Thyroid gland (tissue), 4 donors: Measurements from ENCODE around the gene FUT3. TPM values are rescaled to one million over a fixed set of nuclear protein-coding genes. Genes with fewer than 3 reads are reported as not detected.

Experiments used
- DNase-seq, 2 donors: peaks; one replicate each; pipeline ENCODE4 v3.0.0-alpha.2; 2019
- H3K27ac ChIP-seq, 3 donors: fragments of 200-600 bp; sonication (generic); 1 replicate in 2 of 3; 2 replicates in 1 of 3; pipeline ENCODE4 v1.5.1; 2016 to 2019; ENCODE audit warnings: mild to moderate bottlenecking in 1 of 3, moderate library complexity in 1 of 3
- H3K27me3 ChIP-seq: fragments of 200-600 bp; sonication (generic); one replicate; pipeline ENCODE4 v1.5.1; 2019
- H3K36me3 ChIP-seq, 2 donors: fragments of 200-600 bp; sonication (generic); one replicate each; pipeline ENCODE4 v1.5.1; 2016 to 2019
- H3K4me1 ChIP-seq, 2 donors: fragments of 200-600 bp; sonication (generic); one replicate each; pipeline ENCODE4 v1.5.1; 2017 to 2019
- H3K4me3 ChIP-seq, 3 donors: fragments of 200-600 bp; sonication (generic); replicated peaks in 1 of 3; 1 replicate in 2 of 3; 2 replicates in 1 of 3; pipeline ENCODE4 v1.5.1; 2016; ENCODE audit warnings: mild to moderate bottlenecking in 1 of 3
- H3K9me3 ChIP-seq: fragments of 200-600 bp; sonication (generic); one replicate; pipeline ENCODE4 v1.5.1; 2017
- POLR2A ChIP-seq, 2 donors: fragments of 450-650 bp; IDR thresholded peaks; one replicate each; pipeline ENCODE4 v1.6.1; 2017; ENCODE audit warnings: antibody characterized with exemption in 2 of 2, mild to moderate bottlenecking in 2 of 2, moderate library complexity in 1 of 2
- WGBS, 2 donors: methylation state at CpG; one replicate each; pipeline ENCODE4 v1.1.5; 2017; 5-methylcytosine and 5-hydroxymethylcytosine counted together
- intact Hi-C: fragments of 100-400 bp; cut with DNase I; formaldehyde crosslinking; loops from one replicate; pipeline ENCODE4 v1.15.1; 2023
- total RNA-seq, 4 donors: library from RNA; depleted of rRNA; stranded (reverse); fragments of >200 nt; gene quantifications; one replicate each; pipeline ENCODE4 v1.2.3, GENCODE V29; 2016
- TF ChIP-seq, protein P1 (sequence below), 6 experiments: fragments of 200-600 bp in 3 of 6; fragments of 450-650 bp in 3 of 6; sonication (generic) in 3 of 6; IDR thresholded peaks; one replicate each; pipeline ENCODE4 v1.5.1; 2016 to 2019; ENCODE audit warnings: antibody characterized with exemption in 6 of 6, mild to moderate bottlenecking in 2 of 6, inconsistent platforms in 1 of 6, moderate library complexity in 1 of 6

The FUT3 gene
- total RNA-seq, 4 donors from 2014 or later, result 0.13 TPM; not detected in 3

DNA sequence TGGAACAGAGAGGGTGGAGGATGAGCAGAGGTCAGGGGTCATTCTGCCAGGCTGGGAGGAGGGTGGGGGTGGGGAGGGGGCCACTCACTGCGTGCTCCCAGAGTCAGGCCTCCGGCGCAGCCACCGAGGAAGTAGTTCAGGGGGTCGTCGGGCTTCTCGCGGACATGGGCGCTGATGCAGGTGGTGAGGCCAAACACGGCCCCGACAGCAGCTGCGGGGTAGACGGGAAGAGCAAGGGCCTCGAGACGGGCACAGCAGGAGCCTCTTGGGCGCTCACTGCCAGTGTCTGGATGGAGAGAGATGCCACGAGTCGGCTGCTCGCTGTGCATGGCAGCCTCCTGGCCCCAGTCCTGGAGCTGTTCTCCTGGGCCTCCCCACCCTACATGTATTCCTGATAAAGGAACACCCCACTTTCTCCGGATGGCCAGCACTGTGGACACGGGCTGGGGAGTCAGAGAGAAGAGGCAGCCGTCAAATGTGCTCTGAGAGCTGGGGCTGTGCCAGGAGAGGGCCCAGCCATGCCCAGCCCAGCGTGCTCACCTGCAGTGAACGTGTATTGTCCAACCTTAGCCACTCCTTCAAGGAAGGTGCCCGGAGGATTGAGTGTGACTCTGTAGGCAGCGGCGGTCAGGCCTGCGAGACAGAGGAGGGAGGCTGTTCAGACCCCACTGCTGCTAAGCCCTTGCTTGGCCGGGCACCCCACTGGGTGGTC, 45.3 kb upstream of the FUT3 start:
- intact Hi-C loops, result no loop called here
- H3K27me3 ChIP-seq, result no peaks in the 10 kb centered on the region
- WGBS, 2 donors, result 90 to 91% methylated on average over 27 to 29 of the region's 29 CpGs
- H3K36me3 ChIP-seq, result peaks cover 19% of the 10 kb centered on the region in 2 donors
- no peak overlapping the region for H3K4me3 ChIP-seq
- no peak for TF ChIP-seq POLR2A (IDR thresholded peaks at IDR 0.05)
- TF ChIP-seq, protein P1, sequence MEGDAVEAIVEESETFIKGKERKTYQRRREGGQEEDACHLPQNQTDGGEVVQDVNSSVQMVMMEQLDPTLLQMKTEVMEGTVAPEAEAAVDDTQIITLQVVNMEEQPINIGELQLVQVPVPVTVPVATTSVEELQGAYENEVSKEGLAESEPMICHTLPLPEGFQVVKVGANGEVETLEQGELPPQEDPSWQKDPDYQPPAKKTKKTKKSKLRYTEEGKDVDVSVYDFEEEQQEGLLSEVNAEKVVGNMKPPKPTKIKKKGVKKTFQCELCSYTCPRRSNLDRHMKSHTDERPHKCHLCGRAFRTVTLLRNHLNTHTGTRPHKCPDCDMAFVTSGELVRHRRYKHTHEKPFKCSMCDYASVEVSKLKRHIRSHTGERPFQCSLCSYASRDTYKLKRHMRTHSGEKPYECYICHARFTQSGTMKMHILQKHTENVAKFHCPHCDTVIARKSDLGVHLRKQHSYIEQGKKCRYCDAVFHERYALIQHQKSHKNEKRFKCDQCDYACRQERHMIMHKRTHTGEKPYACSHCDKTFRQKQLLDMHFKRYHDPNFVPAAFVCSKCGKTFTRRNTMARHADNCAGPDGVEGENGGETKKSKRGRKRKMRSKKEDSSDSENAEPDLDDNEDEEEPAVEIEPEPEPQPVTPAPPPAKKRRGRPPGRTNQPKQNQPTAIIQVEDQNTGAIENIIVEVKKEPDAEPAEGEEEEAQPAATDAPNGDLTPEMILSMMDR (IDR thresholded peaks at IDR 0.05), result no peak
- H3K9me3 ChIP-seq, result no peaks in the 10 kb centered on the region
- peaks cover 7 to 32% of the 10 kb centered on the region in 2 donors for H3K4me1 ChIP-seq
- DNase-seq, result no peak
- H3K27ac ChIP-seq, result no peak overlapping the region

DNA sequence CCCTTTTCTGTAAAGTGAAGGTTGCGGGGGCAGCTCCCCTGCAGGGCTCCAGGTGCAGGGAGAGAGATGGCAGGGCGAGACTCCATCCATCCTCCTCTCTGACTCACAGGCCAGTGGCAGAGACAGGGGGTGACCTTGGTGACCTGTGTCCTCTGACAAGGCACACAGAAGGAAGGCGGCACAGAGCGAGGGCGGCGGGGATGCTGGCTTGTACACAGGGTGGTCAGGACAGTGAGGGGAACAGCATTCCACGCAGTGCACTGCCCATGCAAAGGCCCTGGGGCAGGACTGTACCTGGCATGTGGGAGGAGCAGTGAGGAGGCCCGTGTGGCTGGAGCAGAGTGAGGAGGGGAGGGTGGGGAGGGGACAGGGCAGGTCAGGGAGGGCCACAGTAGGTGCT, 44.6 kb upstream of the FUT3 start:
- Histone ChIP-seq H3K27ac (no peak overlapping the region), H3K36me3 (peaks cover 19% of the 10 kb centered on the region in 2 donors), H3K4me3 (no peak overlapping the region), H3K27me3 (no peaks in the 10 kb centered on the region), H3K4me1 (peaks cover 7 to 32% of the 10 kb centered on the region in 2 donors), H3K9me3 (no peaks in the 10 kb centered on the region)
- DNase-seq, result no peak
- no peak for TF ChIP-seq POLR2A (IDR thresholded peaks at IDR 0.05)
- TF ChIP-seq, protein P1 (IDR thresholded peaks at IDR 0.05), result no peak
- intact Hi-C loops, result no loop called here
- WGBS, 2 donors, result 88 to 90% methylated on average over 8 of the region's 8 CpGs

DNA sequence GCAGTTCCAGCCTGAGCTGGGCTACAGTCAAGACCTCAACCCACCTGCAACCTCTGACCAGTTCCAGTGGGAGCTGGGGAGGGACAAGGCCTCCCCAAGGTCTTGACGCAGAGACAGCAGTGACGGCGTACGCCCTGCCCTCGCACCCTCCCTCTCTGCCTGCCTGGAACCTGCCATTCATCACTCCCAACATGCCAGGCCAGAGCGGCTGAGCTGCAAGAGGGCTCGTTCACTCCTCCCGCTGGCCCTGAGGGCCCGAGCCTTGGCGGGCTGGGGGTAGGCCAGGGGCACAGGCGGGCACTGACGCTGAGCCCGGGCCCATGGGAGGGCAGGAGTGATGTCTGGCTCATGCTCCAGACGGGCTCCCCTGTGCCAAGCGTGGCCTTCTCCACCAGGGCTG, 44.2 kb upstream of the FUT3 start:
- H3K36me3 ChIP-seq, result peaks cover 19% of the 10 kb centered on the region in 2 donors
- WGBS, 2 donors, result 84 to 100% methylated on average over 2 to 8 of the region's 15 CpGs
- no peaks in the 10 kb centered on the region for H3K9me3 ChIP-seq
- peaks cover 7 to 32% of the 10 kb centered on the region in 2 donors for H3K4me1 ChIP-seq
- H3K27me3 ChIP-seq, result no peaks in the 10 kb centered on the region
- TF ChIP-seq, protein P1 (IDR thresholded peaks at IDR 0.05), result no peak
- no peak overlapping the region for H3K27ac ChIP-seq
- H3K4me3 ChIP-seq, result no peak overlapping the region
- intact Hi-C loops, result no loop called here
- DNase-seq, result no peak

DNA sequence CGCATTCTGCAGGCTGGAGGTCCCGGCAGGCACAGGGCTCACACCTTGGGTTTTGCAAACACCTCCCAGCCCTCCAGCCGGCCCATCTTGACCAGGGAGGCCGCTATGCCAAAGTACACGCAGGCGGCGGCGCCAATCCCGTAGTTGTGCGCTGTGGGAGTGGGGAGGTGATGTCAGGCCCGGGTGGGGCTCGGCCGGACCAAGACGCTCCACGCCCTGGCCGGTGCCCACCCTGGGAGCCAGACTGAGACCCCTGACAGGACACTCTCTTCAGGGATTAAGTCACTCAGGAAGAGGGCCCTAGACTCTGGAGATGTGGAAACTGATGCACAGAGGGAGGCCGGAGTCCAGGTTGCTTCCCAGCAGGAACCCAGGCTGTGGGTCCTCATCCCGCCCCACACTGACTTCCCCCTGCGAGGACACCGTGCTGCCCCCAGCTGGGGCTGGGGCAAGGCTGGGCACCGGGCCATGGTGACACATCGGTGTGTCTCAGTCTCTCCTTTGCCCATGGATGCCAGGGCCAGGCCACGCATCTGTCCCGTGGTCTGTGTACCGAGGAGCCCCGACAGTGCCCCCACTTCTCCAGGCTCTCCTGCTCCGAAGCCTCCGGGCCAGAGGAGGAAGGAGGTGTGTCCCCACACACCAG, 43.6 kb upstream of the FUT3 start:
- 91 to 93% methylated on average over 16 to 19 of the region's 28 CpGs for WGBS, 2 donors
- H3K9me3 ChIP-seq, result no peaks in the 10 kb centered on the region
- H3K4me3 ChIP-seq, result no peak overlapping the region
- intact Hi-C loops, result no loop called here
- TF ChIP-seq POLR2A (IDR thresholded peaks at IDR 0.05), result no peak
- TF ChIP-seq, protein P1 (IDR thresholded peaks at IDR 0.05), result no peak
- H3K36me3 ChIP-seq, result peaks cover 19% of the 10 kb centered on the region in 2 donors
- H3K27ac ChIP-seq, result no peak overlapping the region
- DNase-seq, result no peak
- H3K27me3 ChIP-seq, result no peaks in the 10 kb centered on the region
- peaks cover 7 to 36% of the 10 kb centered on the region in 2 donors for H3K4me1 ChIP-seq
